Islet of Langerhans (tissue), 1 donor: ENCODE data around the gene TIGD4.
"Not testable (repeated sequence)": the region's sequence is repeated elsewhere in the genome, so short reads cannot be mapped to it uniquely, and the experiment has no call there.

Experiments used
- FAIRE-seq: peaks from one replicate; lab custom pipeline; 2011; peaks lifted over from hg19 to GRCh38; lab: Jason Lieb, UNC

The TIGD4 gene

GRCh38 chr4:152780267-152780778, 793 bp upstream of the TIGD4 start:
- no peak for FAIRE-seq

- no peak for FAIRE-seq
These were observed 646 bp downstream of the TIGD4 start for GRCh38 chr4:152778656-152779512.

- FAIRE-seq, result no peak
These were observed 2.0 kb downstream of the TIGD4 start for GRCh38 chr4:152777488-152777887.

- FAIRE-seq, result peak; percentile 9
These were observed 3.2 kb downstream of the TIGD4 start for GRCh38 chr4:152776352-152776751.

- peak; percentile 17 for FAIRE-seq
These were observed 5.6 kb downstream of the TIGD4 start for GRCh38 chr4:152773953-152774352.

GRCh38 chr4:152773339-152773738, 6.2 kb downstream of the TIGD4 start:
- no peak for FAIRE-seq

- FAIRE-seq, result no peak
These were observed 7.6 kb downstream of the TIGD4 start for GRCh38 chr4:152771741-152772533.

- FAIRE-seq, result not testable (repeated sequence)
These were observed 14.3 kb downstream of the TIGD4 start for GRCh38 chr4:152765069-152765737.

- no peak for FAIRE-seq
These were observed 15.7 kb downstream of the TIGD4 start for GRCh38 chr4:152763796-152764195.

GRCh38 chr4:152748619-152749018, 30.9 kb downstream of the TIGD4 start:
- FAIRE-seq, result no peak

GRCh38 chr4:152747444-152747843, 32.1 kb downstream of the TIGD4 start:
- no peak for FAIRE-seq

GRCh38 chr4:152738827-152739226, 40.7 kb downstream of the TIGD4 start:
- FAIRE-seq, result no peak

- no peak for FAIRE-seq
These were observed 43.6 kb downstream of the TIGD4 start for GRCh38 chr4:152735906-152736305.

- peak; percentile 93 for FAIRE-seq
These were observed 44.1 kb downstream of the TIGD4 start for GRCh38 chr4:152735396-152735859.

GRCh38 chr4:152734699-152735050, 44.9 kb downstream of the TIGD4 start:
- FAIRE-seq, result no peak

- FAIRE-seq, result no peak
These were observed 45.4 kb downstream of the TIGD4 start for GRCh38 chr4:152734015-152734698.

GRCh38 chr4:152731997-152732396, 47.5 kb downstream of the TIGD4 start:
- FAIRE-seq, result no peak

GRCh38 chr4:152729466-152729865, 50.1 kb downstream of the TIGD4 start:
- FAIRE-seq, result no peak

GRCh38 chr4:152728343-152728742, 51.2 kb downstream of the TIGD4 start:
- FAIRE-seq, result no peak

GRCh38 chr4:152727784-152728183, 51.7 kb downstream of the TIGD4 start:
- FAIRE-seq, result no peak

- no peak for FAIRE-seq
These were observed 55.0 kb downstream of the TIGD4 start for GRCh38 chr4:152724494-152724893.

GRCh38 chr4:152723236-152723635, 56.3 kb downstream of the TIGD4 start:
- FAIRE-seq, result no peak
